ENCODE measurements around the gene ID3. TPM values are rescaled to one million over a fixed set of nuclear protein-coding genes. Genes with fewer than 3 reads are reported as not detected.

The ID3 gene
- total and polyA plus RNA-seq, 9 of the 15 experiments (the other 6 are each of a cell fraction or from before 2014, with no cell fraction given), result 6.8 to 59.8 (median 23.5) TPM

GRCh38 chr1:23559136-23559984 is at the start of gene ID3 (continued):
- TF ChIP-seq SIX5 (IDR thresholded peaks at IDR 0.05; ENCODE audit: borderline replicate concordance in 1 of 2, insufficient read depth in 1 of 2, low read depth in 1 of 2, low read length in 2 of 2) (no peak), RREB1 (CRISPR knock-in tag; IDR thresholded peaks at IDR 0.05) (0 out of 2 replicates have a peak, but pooled peaks have one; percentile 22), KDM2B (CRISPR knock-in tag; IDR thresholded peaks at IDR 0.05) (peak; percentile 79), ZNF77 (CRISPR knock-in tag; IDR thresholded peaks at IDR 0.05) (no peak), SAFB (IDR thresholded peaks at IDR 0.05; ENCODE audit: borderline replicate concordance, low read depth, low read length) (no peak), ZNF41 (CRISPR knock-in tag; conservative IDR thresholded peaks at IDR 0.05) (no peak), ZNF146 (CRISPR knock-in tag; IDR thresholded peaks at IDR 0.05; ENCODE audit: unreplicated experiment) (no peak), IRF2 (CRISPR knock-in tag; IDR thresholded peaks at IDR 0.05) (no peak; the same call in 1 of the 2 replicates), ELF1 (tag; IDR thresholded peaks at IDR 0.05) (peak; percentile 79), ZNF431 (CRISPR knock-in tag; IDR thresholded peaks at IDR 0.05) (no peak; the same call in 1 of the 2 replicates), ZMIZ1 (IDR thresholded peaks at IDR 0.05; ENCODE audit: low read depth in 2 of 2, low read length in 2 of 2) (peak in 1 of 2 experiments; percentile 84; a peak in 2 of 4 replicates), SRSF3 (IDR thresholded peaks at IDR 0.05; ENCODE audit: insufficient read depth, low read length) (no peak), RNF2 (IDR thresholded peaks at IDR 0.05) (0 out of 2 replicates have a peak, but pooled peaks have one; percentile 57), KLF13 (tag; IDR thresholded peaks at IDR 0.05; ENCODE audit: borderline replicate concordance, low read depth) (peak; percentile 34; the same call in 1 of the 2 replicates)
- TF ChIP-seq, protein P1, sequence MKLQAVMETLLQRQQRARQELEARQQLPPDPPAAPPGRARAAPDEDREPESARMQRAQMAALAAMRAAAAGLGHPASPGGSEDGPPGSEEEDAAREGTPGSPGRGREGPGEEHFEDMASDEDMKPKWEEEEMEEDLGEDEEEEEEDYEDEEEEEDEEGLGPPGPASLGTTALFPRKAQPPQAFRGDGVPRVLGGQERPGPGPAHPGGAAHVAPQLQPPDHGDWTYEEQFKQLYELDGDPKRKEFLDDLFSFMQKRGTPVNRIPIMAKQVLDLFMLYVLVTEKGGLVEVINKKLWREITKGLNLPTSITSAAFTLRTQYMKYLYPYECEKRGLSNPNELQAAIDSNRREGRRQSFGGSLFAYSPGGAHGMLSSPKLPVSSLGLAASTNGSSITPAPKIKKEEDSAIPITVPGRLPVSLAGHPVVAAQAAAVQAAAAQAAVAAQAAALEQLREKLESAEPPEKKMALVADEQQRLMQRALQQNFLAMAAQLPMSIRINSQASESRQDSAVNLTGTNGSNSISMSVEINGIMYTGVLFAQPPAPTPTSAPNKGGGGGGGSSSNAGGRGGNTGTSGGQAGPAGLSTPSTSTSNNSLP (IDR thresholded peaks at IDR 0.05; ENCODE audit: borderline replicate concordance, low read depth, low read length), result 0 out of 2 replicates have a peak, but pooled peaks have one; percentile 15
